HEK293T (cell line): ENCODE measurements around the gene CACNA1C.

Source experiments
- ELF4 ChIP-seq: fragments of 450-650 bp; IDR thresholded peaks from 2 replicates; pipeline ENCODE4 v1.6.1; 2017; ENCODE audit warnings: antibody characterized with exemption
- FOXK2 ChIP-seq: fragments of 450-650 bp; IDR thresholded peaks from 2 replicates; pipeline ENCODE4 v1.6.1; 2016; ENCODE audit warnings: mild to moderate bottlenecking
- L3MBTL2 ChIP-seq: fragments of 450-650 bp; conservative IDR thresholded peaks from 2 replicates; pipeline ENCODE4 v1.6.1; 2016; ENCODE audit warnings: mild to moderate bottlenecking
- PKNOX1 ChIP-seq: fragments of 450-650 bp; IDR thresholded peaks from 2 replicates; pipeline ENCODE4 v1.6.1; 2016
- SP1 ChIP-seq: fragments of 450-650 bp; IDR thresholded peaks from 2 replicates; pipeline ENCODE4 v1.6.1; 2017
- SUZ12 ChIP-seq: fragments of 450-650 bp; IDR thresholded peaks from 2 replicates; pipeline ENCODE4 v1.6.1; 2016; ENCODE audit warnings: mild to moderate bottlenecking
- TARDBP ChIP-seq: fragments of 450-650 bp; IDR thresholded peaks from 2 replicates; pipeline ENCODE4 v1.6.1; 2016

GRCh38 chr12:2589381-2589780 lies 536.6 kb downstream of the CACNA1C start:
- TF ChIP-seq SUZ12 (no peak), ELF4 (no peak), FOXK2 (no peak), PKNOX1 (no peak), L3MBTL2 (no peak), TARDBP (no peak), SP1 (no peak)
